Nephron (organoid): ENCODE data around the gene EXOC6.

Experiments used
- H3K27ac Mint-ChIP-seq, 3 experiments: 2 replicates each; pipeline ENCODE4 v1.8.0; 2020; ENCODE audit warnings: mixed read lengths in 3 of 3, mild to moderate bottlenecking in 2 of 3, moderate library complexity in 1 of 3
- H3K27me3 Mint-ChIP-seq: 2 replicates; pipeline ENCODE4 v1.8.0; 2021; ENCODE audit warnings: low read depth, mild to moderate bottlenecking, moderate library complexity, mixed read lengths
- H3K36me3 Mint-ChIP-seq: 2 replicates; pipeline ENCODE4 v1.8.0; 2020; ENCODE audit warnings: low read depth, mixed read lengths
- H3K4me1 Mint-ChIP-seq: 2 replicates; pipeline ENCODE4 v1.8.0; 2020; ENCODE audit warnings: mixed read lengths
- H3K4me3 Mint-ChIP-seq, 3 experiments: 2 replicates each; pipeline ENCODE4 v1.8.0; 2020; ENCODE audit warnings: mild to moderate bottlenecking in 3 of 3, mixed read lengths in 3 of 3, moderate library complexity in 2 of 3
- H3K9me3 Mint-ChIP-seq: 2 replicates; pipeline ENCODE4 v1.8.0; 2020; ENCODE audit warnings: mixed read lengths
- TF ChIP-seq, protein P1 (sequence below), 3 experiments: fragments of 200-600 bp; sonication (generic); IDR thresholded peaks; one replicate each; pipeline ENCODE4 v1.5.0; 2021; ENCODE audit warnings: antibody characterized with exemption in 3 of 3; ENCODE audit not compliant: unreplicated experiment in 3 of 3

EXOC6 gene

DNA sequence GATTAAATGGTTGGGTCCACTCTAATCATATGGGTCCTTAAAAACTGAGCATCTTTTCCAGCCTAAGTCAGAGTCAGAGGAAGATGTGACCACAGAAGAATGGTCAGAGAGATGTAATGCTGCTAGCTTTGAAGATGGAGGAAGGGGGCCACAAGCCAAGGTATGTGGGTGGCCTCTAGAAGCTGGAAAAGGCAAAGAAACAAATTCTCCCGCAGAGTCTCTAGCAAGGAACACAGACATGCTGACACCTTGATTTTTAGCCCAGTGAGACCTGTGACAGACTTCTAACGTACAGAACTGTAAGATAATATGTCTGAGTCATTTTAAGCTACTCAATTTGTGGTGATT lies 1.5 kb upstream of the EXOC6 start:
- Mint-ChIP-seq H3K4me3 (peak overlapping the region; percentile 88 to 99 (median 98)), H3K9me3 (no peaks in the 10 kb centered on the region), H3K27me3 (no peaks in the 10 kb centered on the region), H3K36me3 (no peaks in the 10 kb centered on the region), H3K27ac (peak overlapping the region in 1 of 3 experiments; percentile 16), H3K4me1 (peaks cover 24% of the 10 kb centered on the region)
- TF ChIP-seq, protein P1, sequence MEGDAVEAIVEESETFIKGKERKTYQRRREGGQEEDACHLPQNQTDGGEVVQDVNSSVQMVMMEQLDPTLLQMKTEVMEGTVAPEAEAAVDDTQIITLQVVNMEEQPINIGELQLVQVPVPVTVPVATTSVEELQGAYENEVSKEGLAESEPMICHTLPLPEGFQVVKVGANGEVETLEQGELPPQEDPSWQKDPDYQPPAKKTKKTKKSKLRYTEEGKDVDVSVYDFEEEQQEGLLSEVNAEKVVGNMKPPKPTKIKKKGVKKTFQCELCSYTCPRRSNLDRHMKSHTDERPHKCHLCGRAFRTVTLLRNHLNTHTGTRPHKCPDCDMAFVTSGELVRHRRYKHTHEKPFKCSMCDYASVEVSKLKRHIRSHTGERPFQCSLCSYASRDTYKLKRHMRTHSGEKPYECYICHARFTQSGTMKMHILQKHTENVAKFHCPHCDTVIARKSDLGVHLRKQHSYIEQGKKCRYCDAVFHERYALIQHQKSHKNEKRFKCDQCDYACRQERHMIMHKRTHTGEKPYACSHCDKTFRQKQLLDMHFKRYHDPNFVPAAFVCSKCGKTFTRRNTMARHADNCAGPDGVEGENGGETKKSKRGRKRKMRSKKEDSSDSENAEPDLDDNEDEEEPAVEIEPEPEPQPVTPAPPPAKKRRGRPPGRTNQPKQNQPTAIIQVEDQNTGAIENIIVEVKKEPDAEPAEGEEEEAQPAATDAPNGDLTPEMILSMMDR (IDR thresholded peaks at IDR 0.05; ENCODE audit: unreplicated experiment in 3 of 3) = no peak

DNA sequence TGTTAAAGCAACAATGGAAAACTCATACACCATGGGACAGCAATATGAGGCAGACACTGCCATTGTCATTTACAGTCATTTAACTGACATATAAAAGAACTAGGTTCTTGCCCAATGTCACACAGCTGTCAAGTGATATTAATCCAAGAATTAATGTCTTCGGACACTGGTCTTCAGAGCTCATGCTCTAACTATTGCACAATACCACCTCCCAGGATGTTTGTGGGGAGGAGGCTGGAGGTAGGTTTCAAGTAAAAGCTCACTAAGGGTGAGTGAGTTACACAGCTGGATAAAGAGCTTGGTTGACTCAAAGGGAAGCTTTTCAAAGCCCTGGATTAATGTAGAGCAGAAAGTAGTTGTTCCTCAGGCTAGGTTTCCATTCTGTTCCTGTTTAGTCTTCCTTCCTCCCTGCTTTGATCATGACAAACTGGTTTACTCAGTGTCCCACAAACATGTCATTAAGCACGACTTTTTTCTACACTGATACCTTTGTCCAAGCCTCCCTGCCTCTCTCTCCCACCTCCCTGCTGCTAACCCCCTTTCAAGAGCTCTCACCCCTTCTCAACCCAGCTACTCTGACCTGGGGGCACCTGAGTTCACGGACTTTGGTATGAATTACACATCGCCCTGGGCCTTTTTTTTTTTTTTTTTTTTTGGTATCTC lies 987 bp upstream of the EXOC6 start:
- peak overlapping the region; percentile 88 to 99 (median 98) for H3K4me3 Mint-ChIP-seq
- H3K9me3 Mint-ChIP-seq = no peaks in the 10 kb centered on the region
- TF ChIP-seq, protein P1 (IDR thresholded peaks at IDR 0.05; ENCODE audit: unreplicated experiment in 3 of 3) = no peak
- peak overlapping the region in 2 of 3 experiments; percentile 72 to 80 for H3K27ac Mint-ChIP-seq
- peaks cover 24% of the 10 kb centered on the region for H3K4me1 Mint-ChIP-seq
- no peaks in the 10 kb centered on the region for H3K36me3 Mint-ChIP-seq
- no peaks in the 10 kb centered on the region for H3K27me3 Mint-ChIP-seq

DNA sequence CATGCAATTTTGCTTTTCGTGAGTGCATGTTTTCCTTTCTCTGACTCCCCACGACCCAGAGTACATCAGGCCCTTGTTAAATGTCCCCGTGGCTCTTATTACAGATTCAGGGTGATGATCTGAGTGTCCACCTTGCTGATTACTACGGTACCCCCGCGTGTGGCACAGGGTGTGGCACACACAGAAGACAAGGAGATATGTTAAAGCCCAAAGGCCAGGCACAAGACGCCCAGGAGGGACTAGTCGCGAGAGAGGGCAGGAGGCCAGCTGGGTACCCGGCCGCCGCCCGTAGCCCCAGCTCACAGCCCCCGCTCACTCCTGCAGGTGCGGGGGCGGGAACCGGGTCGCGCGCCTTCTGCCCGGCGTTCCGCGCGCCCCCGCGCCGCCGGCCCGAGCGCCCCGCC lies 281 bp upstream of the EXOC6 start:
- Mint-ChIP-seq H3K4me3 (peak overlapping the region; percentile 88 to 99 (median 98)), H3K4me1 (peaks cover 22% of the 10 kb centered on the region), H3K36me3 (no peaks in the 10 kb centered on the region), H3K27ac (peak overlapping the region; percentile 49 to 84 (median 80)), H3K27me3 (no peaks in the 10 kb centered on the region), H3K9me3 (no peaks in the 10 kb centered on the region)
- TF ChIP-seq, protein P1 (IDR thresholded peaks at IDR 0.05; ENCODE audit: unreplicated experiment in 3 of 3) = no peak

DNA sequence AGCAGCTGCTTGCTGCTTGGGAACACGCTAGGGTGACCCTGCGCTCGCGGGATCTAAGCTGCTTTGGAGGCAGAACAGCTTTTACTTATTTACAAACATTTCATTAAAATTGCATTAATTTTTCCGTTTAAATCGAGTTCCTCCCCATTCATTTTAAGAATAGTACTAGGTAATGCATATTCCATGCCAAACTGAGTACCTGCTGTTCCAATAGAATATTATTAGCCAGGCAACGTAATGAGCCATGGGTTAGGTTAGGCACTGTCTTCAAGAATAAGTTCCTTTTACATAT lies 860 bp downstream of the EXOC6 start:
- Mint-ChIP-seq H3K4me3 (peak overlapping the region; percentile 88 to 93 (median 93)), H3K27ac (peak overlapping the region; percentile 61 to 92 (median 78)), H3K4me1 (peaks cover 19% of the 10 kb centered on the region), H3K36me3 (peaks cover 5% of the 10 kb centered on the region), H3K27me3 (no peaks in the 10 kb centered on the region), H3K9me3 (peaks cover 4% of the 10 kb centered on the region)
- TF ChIP-seq, protein P1 (IDR thresholded peaks at IDR 0.05; ENCODE audit: unreplicated experiment in 3 of 3) = no peak

DNA sequence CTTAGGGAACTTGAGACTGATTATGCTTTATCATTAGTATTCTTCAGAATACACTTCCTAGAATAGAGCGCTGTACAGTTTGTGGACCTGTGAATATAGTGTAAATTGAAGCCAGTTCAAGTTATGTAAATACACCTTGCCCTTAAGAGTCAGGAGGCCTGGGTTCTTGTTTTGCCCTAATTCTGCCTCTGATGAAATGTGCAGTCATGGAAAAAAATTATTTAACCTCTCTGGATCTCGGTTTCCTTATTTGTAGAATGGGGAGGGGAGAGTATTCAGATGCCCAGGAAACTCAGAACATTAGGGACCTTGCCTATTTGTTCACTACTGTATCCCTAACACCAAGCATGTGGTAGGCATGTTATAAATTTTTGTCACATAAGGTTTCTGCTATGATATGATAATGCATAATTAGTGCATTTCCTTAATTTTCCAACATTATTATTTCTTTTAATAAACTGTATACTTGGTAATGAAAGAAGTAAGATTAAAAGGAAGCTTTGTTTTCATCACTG lies 1.3 kb downstream of the EXOC6 start:
- H3K9me3 Mint-ChIP-seq = peaks cover 4% of the 10 kb centered on the region
- peaks cover 5% of the 10 kb centered on the region for H3K36me3 Mint-ChIP-seq
- peak overlapping the region; percentile 88 to 93 (median 93) for H3K4me3 Mint-ChIP-seq
- H3K27ac Mint-ChIP-seq = peak overlapping the region; percentile 61 to 92 (median 78)
- TF ChIP-seq, protein P1 (IDR thresholded peaks at IDR 0.05; ENCODE audit: unreplicated experiment in 3 of 3) = no peak
- peaks cover 19% of the 10 kb centered on the region for H3K4me1 Mint-ChIP-seq
- no peaks in the 10 kb centered on the region for H3K27me3 Mint-ChIP-seq

DNA sequence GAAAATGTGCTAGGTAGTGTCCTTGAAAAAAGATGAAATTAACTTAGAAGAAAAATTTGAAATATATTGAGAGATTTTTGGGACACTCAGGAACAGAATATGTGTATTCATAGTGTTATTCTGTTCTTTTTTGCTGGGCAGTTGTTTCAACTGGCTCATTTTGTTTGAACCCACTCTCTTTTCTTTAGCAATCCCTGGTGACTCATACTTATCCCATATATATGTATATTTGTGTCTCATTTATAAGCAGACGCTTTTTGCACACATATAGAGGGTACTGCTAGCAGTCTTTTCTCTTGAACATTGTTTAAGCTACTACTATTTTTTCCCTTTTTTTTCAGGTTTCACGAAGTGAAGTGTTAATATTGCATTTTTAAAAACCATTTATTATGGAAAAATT lies 1.9 kb downstream of the EXOC6 start:
- peaks cover 19% of the 10 kb centered on the region for H3K4me1 Mint-ChIP-seq
- peaks cover 5% of the 10 kb centered on the region for H3K36me3 Mint-ChIP-seq
- peaks cover 4% of the 10 kb centered on the region for H3K9me3 Mint-ChIP-seq
- peak overlapping the region; percentile 27 to 46 (median 41) for H3K4me3 Mint-ChIP-seq
- no peak overlapping the region for H3K27ac Mint-ChIP-seq
- TF ChIP-seq, protein P1 (IDR thresholded peaks at IDR 0.05; ENCODE audit: unreplicated experiment in 3 of 3) = no peak
- no peaks in the 10 kb centered on the region for H3K27me3 Mint-ChIP-seq
